K562 (cell line): ENCODE data around the gene CCDC9B. TPM values are rescaled to one million over a fixed set of nuclear protein-coding genes. Genes with fewer than 3 reads are reported as not detected.

Experiments
- CBFA2T3 ChIP-seq: fragments of 450-650 bp; IDR thresholded peaks from 2 replicates; pipeline ENCODE4 v1.6.1; 2017
- CEBPB ChIP-seq: fragments of 450-650 bp; IDR thresholded peaks from 2 replicates; pipeline ENCODE4 v1.6.1; 2016; ENCODE audit warnings: missing genetic modification characterization, missing compliant biosample characterization
- ELK1 ChIP-seq: sonication (generic); formaldehyde crosslinking; IDR thresholded peaks from 2 replicates; pipeline ENCODE4 v1.8.1; 2022; ENCODE audit warnings: missing genetic modification reagents
- FOS ChIP-seq: IDR thresholded peaks from 3 replicates; pipeline ENCODE4 v1.6.1; 2011; ENCODE audit not compliant: insufficient read length; ENCODE audit errors: extremely low read depth
- FOSL1 ChIP-seq: fragments of 200-800 bp; sonication (Bioruptor generic); conservative IDR thresholded peaks from 2 replicates; pipeline ENCODE4 v1.6.1; 2016; ENCODE audit warnings: missing genetic modification characterization, missing compliant biosample characterization
- HDAC6 ChIP-seq: IDR thresholded peaks from 2 replicates; pipeline ENCODE4 v1.6.1; 2012; ENCODE audit warnings: low read depth, mild to moderate bottlenecking, control low read depth, inconsistent platforms, low read length, moderate library complexity
- MED1 ChIP-seq: sonication (generic); formaldehyde crosslinking; IDR thresholded peaks from 2 replicates; pipeline ENCODE4 v1.8.1; 2023; ENCODE audit warnings: missing genetic modification reagents, borderline replicate concordance
- RBM25 ChIP-seq: fragments of 200-400 bp; formaldehyde crosslinking; IDR thresholded peaks from 2 replicates; pipeline ENCODE4 v1.6.1; 2018; ENCODE audit warnings: low read length, low read depth, moderate library complexity; ENCODE audit not compliant: severe bottlenecking
- SPI1 ChIP-seq: IDR thresholded peaks from 2 replicates; pipeline ENCODE4 v1.6.1; 2011; ENCODE audit warnings: low read depth, low read length, control low read depth, borderline replicate concordance
- ZNF436 ChIP-seq: fragments of 250-450, 450-650 bp; sonication (Bioruptor Pico); formaldehyde crosslinking; IDR thresholded peaks from 2 replicates; pipeline ENCODE4 v1.7.0; 2020; ENCODE audit warnings: mild to moderate bottlenecking
- polyA plus RNA-seq, 8 experiments: library from polyadenylated mRNA; depleted of rRNA in 4 of 8; stranded (reverse) in 5 of 8; unstranded in 3 of 8; fragments of >200 nt; fragmentation: Nextera tagmentation in 2 of 8; fragmentation: Illumina TruSeq in 1 of 8; extraction: Ambion mirVana in 2 of 8; extraction: Trizol in 1 of 8; gene quantifications; 2 replicates each; pipeline versions ENCODE4 v1.2.1 to v1.2.3, GENCODE V29; 2011 to 2014; ENCODE audit warnings: inconsistent platforms in 1 of 8, missing spikeins in 1 of 8
- total RNA-seq, 7 experiments: library from RNA; depleted of rRNA in 6 of 7; stranded (reverse); fragments of >200 nt in 6 of 7; fragmentation: Illumina TruSeq in 2 of 7; extraction: Trizol in 2 of 7; gene quantifications; 2 replicates each; pipeline versions ENCODE4 v1.2.1 to v1.2.3, GENCODE V29; 2011 to 2021; ENCODE audit warnings: low replicate concordance in 1 of 7
- TF ChIP-seq, protein P1 (sequence below): fragments of 200-600 bp; sonication (generic); IDR thresholded peaks from one replicate; pipeline ENCODE4 v1.6.1; 2012; ENCODE audit warnings: mild to moderate bottlenecking, low read depth, low read length, inconsistent platforms
- TF ChIP-seq, protein P2 (sequence below): fragments of 450-650 bp; formaldehyde crosslinking; IDR thresholded peaks from 2 replicates; pipeline ENCODE4 v1.4.0; 2022; ENCODE audit warnings: mild to moderate bottlenecking, moderate library complexity
- TF ChIP-seq, protein P3 (sequence below): fragments of 450-650 bp; IDR thresholded peaks from 2 replicates; pipeline ENCODE4 v1.6.1; 2016; ENCODE audit warnings: antibody characterized with exemption

CCDC9B gene
- total and polyA plus RNA-seq, 9 of the 15 experiments (the other 6 are each of a cell fraction or from before 2014, with no cell fraction given), result 0.01 to 0.47 (median 0.15) TPM; not detected in 1

- TF ChIP-seq, protein P1, sequence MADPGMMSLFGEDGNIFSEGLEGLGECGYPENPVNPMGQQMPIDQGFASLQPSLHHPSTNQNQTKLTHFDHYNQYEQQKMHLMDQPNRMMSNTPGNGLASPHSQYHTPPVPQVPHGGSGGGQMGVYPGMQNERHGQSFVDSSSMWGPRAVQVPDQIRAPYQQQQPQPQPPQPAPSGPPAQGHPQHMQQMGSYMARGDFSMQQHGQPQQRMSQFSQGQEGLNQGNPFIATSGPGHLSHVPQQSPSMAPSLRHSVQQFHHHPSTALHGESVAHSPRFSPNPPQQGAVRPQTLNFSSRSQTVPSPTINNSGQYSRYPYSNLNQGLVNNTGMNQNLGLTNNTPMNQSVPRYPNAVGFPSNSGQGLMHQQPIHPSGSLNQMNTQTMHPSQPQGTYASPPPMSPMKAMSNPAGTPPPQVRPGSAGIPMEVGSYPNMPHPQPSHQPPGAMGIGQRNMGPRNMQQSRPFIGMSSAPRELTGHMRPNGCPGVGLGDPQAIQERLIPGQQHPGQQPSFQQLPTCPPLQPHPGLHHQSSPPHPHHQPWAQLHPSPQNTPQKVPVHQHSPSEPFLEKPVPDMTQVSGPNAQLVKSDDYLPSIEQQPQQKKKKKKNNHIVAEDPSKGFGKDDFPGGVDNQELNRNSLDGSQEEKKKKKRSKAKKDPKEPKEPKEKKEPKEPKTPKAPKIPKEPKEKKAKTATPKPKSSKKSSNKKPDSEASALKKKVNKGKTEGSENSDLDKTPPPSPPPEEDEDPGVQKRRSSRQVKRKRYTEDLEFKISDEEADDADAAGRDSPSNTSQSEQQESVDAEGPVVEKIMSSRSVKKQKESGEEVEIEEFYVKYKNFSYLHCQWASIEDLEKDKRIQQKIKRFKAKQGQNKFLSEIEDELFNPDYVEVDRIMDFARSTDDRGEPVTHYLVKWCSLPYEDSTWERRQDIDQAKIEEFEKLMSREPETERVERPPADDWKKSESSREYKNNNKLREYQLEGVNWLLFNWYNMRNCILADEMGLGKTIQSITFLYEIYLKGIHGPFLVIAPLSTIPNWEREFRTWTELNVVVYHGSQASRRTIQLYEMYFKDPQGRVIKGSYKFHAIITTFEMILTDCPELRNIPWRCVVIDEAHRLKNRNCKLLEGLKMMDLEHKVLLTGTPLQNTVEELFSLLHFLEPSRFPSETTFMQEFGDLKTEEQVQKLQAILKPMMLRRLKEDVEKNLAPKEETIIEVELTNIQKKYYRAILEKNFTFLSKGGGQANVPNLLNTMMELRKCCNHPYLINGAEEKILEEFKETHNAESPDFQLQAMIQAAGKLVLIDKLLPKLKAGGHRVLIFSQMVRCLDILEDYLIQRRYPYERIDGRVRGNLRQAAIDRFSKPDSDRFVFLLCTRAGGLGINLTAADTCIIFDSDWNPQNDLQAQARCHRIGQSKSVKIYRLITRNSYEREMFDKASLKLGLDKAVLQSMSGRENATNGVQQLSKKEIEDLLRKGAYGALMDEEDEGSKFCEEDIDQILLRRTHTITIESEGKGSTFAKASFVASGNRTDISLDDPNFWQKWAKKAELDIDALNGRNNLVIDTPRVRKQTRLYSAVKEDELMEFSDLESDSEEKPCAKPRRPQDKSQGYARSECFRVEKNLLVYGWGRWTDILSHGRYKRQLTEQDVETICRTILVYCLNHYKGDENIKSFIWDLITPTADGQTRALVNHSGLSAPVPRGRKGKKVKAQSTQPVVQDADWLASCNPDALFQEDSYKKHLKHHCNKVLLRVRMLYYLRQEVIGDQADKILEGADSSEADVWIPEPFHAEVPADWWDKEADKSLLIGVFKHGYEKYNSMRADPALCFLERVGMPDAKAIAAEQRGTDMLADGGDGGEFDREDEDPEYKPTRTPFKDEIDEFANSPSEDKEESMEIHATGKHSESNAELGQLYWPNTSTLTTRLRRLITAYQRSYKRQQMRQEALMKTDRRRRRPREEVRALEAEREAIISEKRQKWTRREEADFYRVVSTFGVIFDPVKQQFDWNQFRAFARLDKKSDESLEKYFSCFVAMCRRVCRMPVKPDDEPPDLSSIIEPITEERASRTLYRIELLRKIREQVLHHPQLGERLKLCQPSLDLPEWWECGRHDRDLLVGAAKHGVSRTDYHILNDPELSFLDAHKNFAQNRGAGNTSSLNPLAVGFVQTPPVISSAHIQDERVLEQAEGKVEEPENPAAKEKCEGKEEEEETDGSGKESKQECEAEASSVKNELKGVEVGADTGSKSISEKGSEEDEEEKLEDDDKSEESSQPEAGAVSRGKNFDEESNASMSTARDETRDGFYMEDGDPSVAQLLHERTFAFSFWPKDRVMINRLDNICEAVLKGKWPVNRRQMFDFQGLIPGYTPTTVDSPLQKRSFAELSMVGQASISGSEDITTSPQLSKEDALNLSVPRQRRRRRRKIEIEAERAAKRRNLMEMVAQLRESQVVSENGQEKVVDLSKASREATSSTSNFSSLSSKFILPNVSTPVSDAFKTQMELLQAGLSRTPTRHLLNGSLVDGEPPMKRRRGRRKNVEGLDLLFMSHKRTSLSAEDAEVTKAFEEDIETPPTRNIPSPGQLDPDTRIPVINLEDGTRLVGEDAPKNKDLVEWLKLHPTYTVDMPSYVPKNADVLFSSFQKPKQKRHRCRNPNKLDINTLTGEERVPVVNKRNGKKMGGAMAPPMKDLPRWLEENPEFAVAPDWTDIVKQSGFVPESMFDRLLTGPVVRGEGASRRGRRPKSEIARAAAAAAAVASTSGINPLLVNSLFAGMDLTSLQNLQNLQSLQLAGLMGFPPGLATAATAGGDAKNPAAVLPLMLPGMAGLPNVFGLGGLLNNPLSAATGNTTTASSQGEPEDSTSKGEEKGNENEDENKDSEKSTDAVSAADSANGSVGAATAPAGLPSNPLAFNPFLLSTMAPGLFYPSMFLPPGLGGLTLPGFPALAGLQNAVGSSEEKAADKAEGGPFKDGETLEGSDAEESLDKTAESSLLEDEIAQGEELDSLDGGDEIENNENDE, result no peak
- no peak for TF ChIP-seq ZNF436 (CRISPR knock-in tag)
- TF ChIP-seq HDAC6, result no peak
- TF ChIP-seq FOS, result no peak
- TF ChIP-seq MED1 (CRISPR knock-in tag), result no peak; the same call in 1 of the 2 replicates
- TF ChIP-seq ELK1 (CRISPR knock-in tag), result no peak
- no peak for TF ChIP-seq CBFA2T3
- 0 out of 2 replicates have a peak, but pooled peaks have one; percentile 6 for TF ChIP-seq FOSL1 (tag)
- TF ChIP-seq, protein P2, sequence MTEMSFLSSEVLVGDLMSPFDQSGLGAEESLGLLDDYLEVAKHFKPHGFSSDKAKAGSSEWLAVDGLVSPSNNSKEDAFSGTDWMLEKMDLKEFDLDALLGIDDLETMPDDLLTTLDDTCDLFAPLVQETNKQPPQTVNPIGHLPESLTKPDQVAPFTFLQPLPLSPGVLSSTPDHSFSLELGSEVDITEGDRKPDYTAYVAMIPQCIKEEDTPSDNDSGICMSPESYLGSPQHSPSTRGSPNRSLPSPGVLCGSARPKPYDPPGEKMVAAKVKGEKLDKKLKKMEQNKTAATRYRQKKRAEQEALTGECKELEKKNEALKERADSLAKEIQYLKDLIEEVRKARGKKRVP (CRISPR knock-in tag), result no peak
- TF ChIP-seq, protein P3, sequence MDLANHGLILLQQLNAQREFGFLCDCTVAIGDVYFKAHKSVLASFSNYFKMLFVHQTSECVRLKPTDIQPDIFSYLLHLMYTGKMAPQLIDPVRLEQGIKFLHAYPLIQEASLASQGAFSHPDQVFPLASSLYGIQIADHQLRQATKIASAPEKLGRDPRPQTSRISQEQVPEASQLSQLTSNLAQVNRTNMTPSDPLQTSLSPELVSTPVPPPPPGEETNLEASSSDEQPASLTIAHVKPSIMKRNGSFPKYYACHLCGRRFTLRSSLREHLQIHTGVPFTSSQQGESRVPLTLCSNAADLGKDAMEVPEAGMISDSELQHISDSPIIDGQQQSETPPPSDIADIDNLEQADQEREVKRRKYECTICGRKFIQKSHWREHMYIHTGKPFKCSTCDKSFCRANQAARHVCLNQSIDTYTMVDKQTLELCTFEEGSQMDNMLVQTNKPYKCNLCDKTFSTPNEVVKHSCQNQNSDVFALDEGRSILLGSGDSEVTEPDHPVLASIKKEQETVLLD, result no peak
- TF ChIP-seq CEBPB (tag), result no peak
- TF ChIP-seq SPI1, result no peak
- TF ChIP-seq RBM25, result no peak
Observed at GRCh38 chr15:40282147-40282868, 58.4 kb downstream of the CCDC9B start (continued).
